Transverse colon (tissue), 4 donors: ENCODE measurements around the gene RPTN.

Experiments used
- CTCF ChIP-seq, 5 experiments: fragments of 200-600 bp in 3 of 5; fragments of 450-650 bp in 2 of 5; sonication (generic) in 3 of 5; IDR thresholded peaks; 1 replicate in 2 of 5; 2 replicates in 3 of 5; pipeline ENCODE4 v1.5.1; 2016 to 2017; ENCODE audit warnings: antibody characterized with exemption in 5 of 5, inconsistent platforms in 3 of 5, mild to moderate bottlenecking in 2 of 5, moderate library complexity in 1 of 5
- POLR2A ChIP-seq: fragments of 450-650 bp; IDR thresholded peaks from one replicate; pipeline ENCODE4 v1.6.1; 2016; ENCODE audit warnings: antibody characterized with exemption, mild to moderate bottlenecking, moderate library complexity
- POLR2AphosphoS5 ChIP-seq, 3 donors: sonication (generic); formaldehyde crosslinking; IDR thresholded peaks; one replicate each; pipeline ENCODE4 v1.6.1; 2016; ENCODE audit warnings: antibody characterized with exemption in 3 of 3

GRCh38 chr1:152151646-152152045, 7.4 kb downstream of the RPTN start:
- no peak for TF ChIP-seq POLR2A
- no peak for TF ChIP-seq CTCF (IDR thresholded peaks at IDR 0.05)
- no peak for TF ChIP-seq POLR2AphosphoS5 (IDR thresholded peaks at IDR 0.05)
